NCI-H2171 (cell line): Measurements from ENCODE around the gene MIER2.

ENCODE experiments used
- DNase-seq: peaks from one replicate; lab custom pipeline; 2025; lab: John Stamatoyannopoulos, UW

The MIER2 gene

GRCh38 chr19:329876-330275 lies 14.7 kb downstream of the MIER2 start:
- no peak for DNase-seq

- DNase-seq, result no peak
Observed at GRCh38 chr19:328025-328505, 16.5 kb downstream of the MIER2 start.

GRCh38 chr19:327291-328024 lies 17.1 kb downstream of the MIER2 start:
- DNase-seq, result no peak

- no peak for DNase-seq
Observed at GRCh38 chr19:326871-327270, 17.7 kb downstream of the MIER2 start.

- no peak for DNase-seq
Observed at GRCh38 chr19:325937-326565, 18.5 kb downstream of the MIER2 start.

GRCh38 chr19:325173-325936 lies 19.2 kb downstream of the MIER2 start:
- no peak for DNase-seq

GRCh38 chr19:324716-325115 lies 19.9 kb downstream of the MIER2 start:
- DNase-seq, result no peak

GRCh38 chr19:322616-323015 lies 22.0 kb downstream of the MIER2 start:
- DNase-seq, result no peak

- no peak for DNase-seq
Observed at GRCh38 chr19:318509-318774, 26.2 kb downstream of the MIER2 start.

- no peak for DNase-seq
Observed at GRCh38 chr19:317710-318508, 26.7 kb downstream of the MIER2 start.

GRCh38 chr19:315811-316210 lies 28.8 kb downstream of the MIER2 start:
- no peak for DNase-seq

- DNase-seq, result no peak
Observed at GRCh38 chr19:313988-314815, 30.4 kb downstream of the MIER2 start.

GRCh38 chr19:313169-313987 lies 31.2 kb downstream of the MIER2 start:
- no peak for DNase-seq

- DNase-seq, result no peak
Observed at GRCh38 chr19:311813-312261, 32.8 kb downstream of the MIER2 start.

- no peak for DNase-seq
Observed at GRCh38 chr19:310781-311496, 33.7 kb downstream of the MIER2 start.

GRCh38 chr19:310141-310651 lies 34.4 kb downstream of the MIER2 start:
- no peak for DNase-seq

GRCh38 chr19:309206-309565 lies 35.4 kb downstream of the MIER2 start:
- no peak for DNase-seq

- DNase-seq, result no peak
Observed at GRCh38 chr19:308471-309205, 36.0 kb downstream of the MIER2 start.
